ENCODE results near the gene GDNF.

The GDNF gene

GRCh38 chr5:37776826-37777225, 63.0 kb downstream of the GDNF start:
- DNase-seq: no peak

GRCh38 chr5:37774912-37775483, 64.8 kb downstream of the GDNF start:
- DNase-seq: no peak

GRCh38 chr5:37773809-37774208, 66.0 kb downstream of the GDNF start:
- DNase-seq: no peak

- no peak for DNase-seq
Observed at GRCh38 chr5:37772255-37772654, 67.6 kb downstream of the GDNF start.

GRCh38 chr5:37771731-37772130, 68.1 kb downstream of the GDNF start:
- DNase-seq: no peak

- DNase-seq: no peak
Observed at GRCh38 chr5:37771203-37771611, 68.6 kb downstream of the GDNF start.

- no peak for DNase-seq
Observed at GRCh38 chr5:37770786-37771185, 69.1 kb downstream of the GDNF start.

- DNase-seq: no peak
Observed at GRCh38 chr5:37769840-37770239, 70.0 kb downstream of the GDNF start.

GRCh38 chr5:37769108-37769507, 70.7 kb downstream of the GDNF start:
- no peak for DNase-seq

GRCh38 chr5:37768371-37768770, 71.5 kb downstream of the GDNF start:
- DNase-seq: no peak

GRCh38 chr5:37767961-37768360, 71.9 kb downstream of the GDNF start:
- DNase-seq: no peak

GRCh38 chr5:37767251-37767650, 72.6 kb downstream of the GDNF start:
- DNase-seq: no peak

All from GDM1 (cell line).